PC-3 (cell line): ENCODE data around the gene RGS7.

ENCODE experiments used
- EZH2 ChIP-seq: fragments of 300-600 bp; sonication (generic); IDR thresholded peaks from one replicate; pipeline ENCODE4 v1.6.1; 2017; ENCODE audit warnings: antibody characterized with exemption, mild to moderate bottlenecking, low read length; ENCODE audit not compliant: unreplicated experiment
- TF ChIP-seq, protein P1 (sequence below): fragments of 300-600 bp; sonication (generic); conservative IDR thresholded peaks from 2 replicates; pipeline ENCODE4 v1.5.1; 2017; ENCODE audit warnings: antibody characterized with exemption, low read depth, mild to moderate bottlenecking, low read length

DNA sequence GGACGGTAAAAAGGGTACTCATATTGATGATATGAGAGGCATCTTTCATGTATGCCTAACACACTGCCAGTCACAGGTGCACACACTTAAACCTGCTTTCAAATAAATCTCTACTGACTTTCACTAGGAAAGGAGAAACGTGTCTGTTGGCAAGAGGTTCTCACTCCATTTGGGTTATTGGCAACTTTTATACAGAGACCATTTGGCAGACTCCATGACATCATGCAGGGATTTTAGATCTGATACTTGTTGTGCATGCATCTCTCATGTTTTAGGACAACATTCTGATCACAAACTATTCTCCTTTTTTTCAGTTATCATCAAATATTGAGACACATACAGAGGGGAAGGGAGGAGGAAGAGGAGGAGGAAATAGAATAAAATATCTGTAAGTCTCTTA, 31.5 kb downstream of the RGS7 start:
- TF ChIP-seq, protein P1, sequence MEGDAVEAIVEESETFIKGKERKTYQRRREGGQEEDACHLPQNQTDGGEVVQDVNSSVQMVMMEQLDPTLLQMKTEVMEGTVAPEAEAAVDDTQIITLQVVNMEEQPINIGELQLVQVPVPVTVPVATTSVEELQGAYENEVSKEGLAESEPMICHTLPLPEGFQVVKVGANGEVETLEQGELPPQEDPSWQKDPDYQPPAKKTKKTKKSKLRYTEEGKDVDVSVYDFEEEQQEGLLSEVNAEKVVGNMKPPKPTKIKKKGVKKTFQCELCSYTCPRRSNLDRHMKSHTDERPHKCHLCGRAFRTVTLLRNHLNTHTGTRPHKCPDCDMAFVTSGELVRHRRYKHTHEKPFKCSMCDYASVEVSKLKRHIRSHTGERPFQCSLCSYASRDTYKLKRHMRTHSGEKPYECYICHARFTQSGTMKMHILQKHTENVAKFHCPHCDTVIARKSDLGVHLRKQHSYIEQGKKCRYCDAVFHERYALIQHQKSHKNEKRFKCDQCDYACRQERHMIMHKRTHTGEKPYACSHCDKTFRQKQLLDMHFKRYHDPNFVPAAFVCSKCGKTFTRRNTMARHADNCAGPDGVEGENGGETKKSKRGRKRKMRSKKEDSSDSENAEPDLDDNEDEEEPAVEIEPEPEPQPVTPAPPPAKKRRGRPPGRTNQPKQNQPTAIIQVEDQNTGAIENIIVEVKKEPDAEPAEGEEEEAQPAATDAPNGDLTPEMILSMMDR, result no peak
- TF ChIP-seq EZH2, result no peak
